Hematopoietic multipotent progenitor cell treated with erythropoietin and hydrocortisone succinate and interleukin-3 and kit ligand, for 8 days (in vitro differentiated cells): ENCODE data around the gene GLP1R.

Source experiments
- DNase-seq: peaks from one replicate; pipeline ENCODE4 v3.0.0-alpha.2; 2015

The GLP1R gene

DNA sequence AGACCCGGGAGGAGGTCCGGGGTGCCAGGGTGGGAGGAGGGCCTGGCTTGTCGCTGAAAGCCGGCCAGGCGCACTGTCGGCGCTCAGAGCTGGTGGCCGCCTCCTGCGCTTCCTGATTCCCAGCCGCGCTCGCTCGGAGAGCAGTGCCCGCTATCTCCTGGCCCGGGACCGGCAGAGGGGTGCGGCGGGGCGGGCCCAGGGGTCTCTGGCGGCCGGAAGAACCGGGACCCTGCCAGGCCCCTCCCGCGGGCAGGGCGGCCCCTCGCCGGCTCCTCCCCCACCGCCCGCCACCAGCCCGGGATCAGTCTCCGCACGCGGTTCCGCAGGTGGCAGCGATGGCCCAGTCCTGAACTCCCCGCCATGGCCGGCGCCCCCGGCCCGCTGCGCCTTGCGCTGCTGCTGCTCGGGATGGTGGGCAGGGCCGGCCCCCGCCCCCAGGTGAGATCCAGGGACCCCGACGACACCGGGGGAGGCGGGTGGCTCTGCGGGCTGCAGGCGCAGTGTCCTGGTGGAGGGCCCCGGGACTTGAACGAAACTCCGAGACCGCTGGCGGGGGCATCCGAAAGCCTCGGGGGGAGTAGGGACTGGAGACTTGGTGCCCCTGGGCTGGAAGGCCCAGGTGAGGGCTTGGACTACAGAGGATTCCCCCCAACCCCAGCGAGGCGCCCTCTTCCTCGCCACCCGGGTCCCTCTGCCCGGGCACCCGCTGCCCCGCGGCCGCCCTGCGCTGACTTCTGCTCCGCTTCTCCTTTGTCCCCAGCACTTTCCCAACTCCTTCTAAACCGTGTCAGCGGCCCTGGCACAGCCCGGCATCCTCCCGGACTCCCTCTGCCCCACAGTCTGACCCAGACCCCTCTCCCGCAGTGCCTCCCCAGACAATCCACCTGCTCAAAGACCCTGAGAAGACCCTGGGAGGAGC is at the start of gene GLP1R:
GLP1R (plus strand) TSS at position 301 of the 919 bp plus-strand sequence; CDS start at position 361, 60 bp downstream.
- DNase-seq: no peak

DNA sequence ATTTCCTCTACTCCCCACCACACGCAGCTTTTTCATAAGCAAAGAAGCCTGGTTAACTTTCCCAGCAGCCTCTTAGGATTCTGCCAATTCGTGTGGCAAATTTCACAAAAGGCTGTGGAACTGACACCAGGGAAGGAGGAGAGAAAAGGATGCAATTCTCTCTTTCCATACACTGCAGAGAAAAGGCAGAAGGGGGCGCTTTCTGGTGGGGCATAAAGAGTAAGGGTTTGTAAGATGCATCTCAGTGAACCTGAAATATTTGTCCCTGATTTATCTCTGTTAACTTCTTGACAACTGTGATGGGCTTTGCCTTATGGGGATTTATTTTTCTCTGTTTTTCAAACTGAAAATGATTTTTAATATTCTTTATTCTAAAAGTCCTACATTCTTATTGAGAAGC is 45.5 kb upstream of the GLP1R start:
- peak; percentile 40 for DNase-seq

DNA sequence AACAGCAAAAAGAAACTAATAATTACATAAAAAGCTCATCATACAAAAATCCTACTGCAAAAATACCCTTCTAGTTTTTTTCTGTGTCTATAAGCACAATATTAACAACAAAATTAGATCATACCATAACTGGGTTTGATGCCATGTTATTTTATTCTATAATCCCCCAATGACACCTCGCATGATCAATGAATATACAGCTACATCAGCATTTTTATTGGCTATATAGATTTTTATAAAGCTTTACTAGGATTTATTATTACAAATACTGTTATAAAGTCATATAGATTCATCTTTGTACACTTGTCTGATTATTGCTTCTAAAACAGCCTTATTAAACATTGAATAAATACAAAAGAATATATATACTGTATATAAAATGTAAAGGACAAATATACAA is 45.1 kb upstream of the GLP1R start:
- DNase-seq: no peak

GRCh38 chr6:39004801-39005200 is 43.8 kb upstream of the GLP1R start:
- DNase-seq: no peak

DNA sequence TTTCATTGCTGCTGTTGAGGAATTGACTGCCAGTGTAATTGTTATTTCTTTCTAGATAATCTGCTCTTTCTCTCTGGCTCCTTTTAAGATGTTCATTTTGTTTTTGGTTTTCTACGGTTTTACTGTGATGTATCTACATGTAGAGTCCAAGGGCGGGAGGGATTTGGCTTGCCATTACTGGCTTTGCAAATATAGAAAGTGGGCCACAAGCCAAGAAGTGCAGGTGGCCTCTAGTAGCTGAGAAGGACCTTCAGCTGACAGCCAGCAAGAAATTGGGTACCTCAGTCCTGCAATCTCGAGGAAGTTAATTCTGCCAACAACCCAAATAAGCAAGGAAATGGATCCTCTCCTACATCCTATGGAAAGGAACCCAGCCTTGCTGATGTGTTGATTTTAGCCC is 42.8 kb upstream of the GLP1R start:
- DNase-seq: peak; percentile 10

GRCh38 chr6:39007575-39007974 is 41.0 kb upstream of the GLP1R start:
- peak; percentile 82 for DNase-seq

DNA sequence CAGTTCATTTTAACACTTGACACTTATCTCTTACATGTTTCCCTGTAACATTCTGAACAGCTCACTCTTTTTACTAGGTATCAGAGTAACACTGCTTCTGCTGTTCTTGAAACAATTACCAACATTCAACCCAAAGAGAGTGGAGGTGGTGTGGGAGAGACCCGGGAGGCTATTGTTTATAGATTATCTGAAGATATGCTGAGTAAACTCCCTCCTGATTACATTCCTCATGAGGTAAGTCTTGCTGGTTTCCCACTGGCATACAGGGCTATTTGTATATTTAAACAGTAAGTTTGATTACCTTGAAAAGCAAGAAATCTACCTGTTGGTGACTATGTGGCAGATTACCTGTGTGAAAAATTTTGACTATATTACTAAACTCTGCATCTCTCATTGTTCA is 39.8 kb upstream of the GLP1R start:
- no peak for DNase-seq

DNA sequence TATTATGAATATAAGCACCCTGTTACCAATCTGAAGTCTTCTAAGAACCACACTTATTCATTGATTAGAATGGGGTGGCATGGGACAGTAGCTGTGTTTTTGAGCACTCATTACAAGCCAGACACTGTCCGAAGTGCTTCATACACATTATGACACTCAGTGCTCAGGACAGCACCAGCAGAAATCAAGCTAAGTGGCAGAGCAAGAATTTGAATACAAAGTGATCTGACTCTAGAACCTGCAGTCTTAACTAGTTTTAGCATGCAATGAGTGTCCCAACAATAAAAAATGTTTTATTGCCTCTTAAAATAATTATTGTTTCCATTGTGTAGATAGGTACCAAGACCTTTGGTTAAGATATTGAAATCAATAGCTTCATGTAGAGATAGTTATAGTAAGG is 39.1 kb upstream of the GLP1R start:
- no peak for DNase-seq

GRCh38 chr6:39016839-39017546 is 31.6 kb upstream of the GLP1R start:
- DNase-seq: no peak

DNA sequence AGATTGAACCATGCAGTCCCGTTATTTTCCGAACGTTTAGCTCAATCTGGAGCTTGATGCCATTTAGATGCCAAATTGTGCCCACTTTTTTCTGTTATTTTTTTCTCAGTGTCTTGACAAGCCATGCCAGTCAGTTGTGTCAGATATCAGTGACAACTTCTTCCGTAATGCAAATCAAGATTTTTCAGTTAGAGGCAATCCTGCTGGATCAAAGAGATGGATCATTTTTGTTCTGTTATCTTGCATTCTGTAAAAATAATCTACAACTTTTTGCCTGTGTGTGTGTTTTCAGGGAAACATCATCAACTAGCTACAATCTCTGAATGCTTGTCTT is 31.1 kb upstream of the GLP1R start:
- DNase-seq: no peak

DNA sequence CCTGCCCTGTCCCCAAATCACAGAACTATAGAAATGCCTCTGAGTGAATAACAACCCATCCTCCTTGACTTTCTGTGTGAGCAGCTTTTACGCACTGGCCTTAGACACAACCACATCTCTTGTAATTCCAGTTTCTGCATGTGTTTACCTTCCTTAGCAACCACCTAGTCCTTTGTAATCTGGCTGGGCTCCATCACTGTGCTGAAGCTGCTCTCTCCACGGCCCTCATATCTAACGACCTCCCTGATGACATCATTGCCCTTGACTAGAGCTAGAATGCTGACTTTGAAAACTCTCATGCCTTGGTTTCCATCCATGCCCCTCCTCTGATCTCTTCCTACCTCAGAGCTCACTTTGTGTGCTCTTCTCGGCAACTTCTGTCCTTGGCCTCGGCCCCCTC is 30.5 kb upstream of the GLP1R start:
- DNase-seq: no peak

DNA sequence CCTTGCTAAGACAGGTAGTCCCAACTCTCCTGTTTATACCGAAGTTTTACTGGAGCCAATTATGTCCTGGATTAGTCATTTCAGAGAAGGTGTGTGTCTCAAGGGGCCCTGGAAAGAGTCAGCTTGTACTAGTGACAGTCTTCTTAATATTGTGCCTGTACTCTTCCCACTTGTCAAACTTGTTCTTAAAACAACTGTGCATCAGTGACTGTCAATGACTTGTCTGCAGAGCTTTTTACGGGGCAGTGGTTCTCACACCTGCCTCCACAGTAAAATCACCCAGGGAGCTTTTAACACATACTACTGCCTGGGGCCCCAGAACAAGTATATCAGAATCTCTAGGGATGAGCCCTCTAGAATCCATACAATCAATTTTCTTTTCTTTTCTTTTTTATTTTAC is 28.4 kb upstream of the GLP1R start:
- no peak for DNase-seq

DNA sequence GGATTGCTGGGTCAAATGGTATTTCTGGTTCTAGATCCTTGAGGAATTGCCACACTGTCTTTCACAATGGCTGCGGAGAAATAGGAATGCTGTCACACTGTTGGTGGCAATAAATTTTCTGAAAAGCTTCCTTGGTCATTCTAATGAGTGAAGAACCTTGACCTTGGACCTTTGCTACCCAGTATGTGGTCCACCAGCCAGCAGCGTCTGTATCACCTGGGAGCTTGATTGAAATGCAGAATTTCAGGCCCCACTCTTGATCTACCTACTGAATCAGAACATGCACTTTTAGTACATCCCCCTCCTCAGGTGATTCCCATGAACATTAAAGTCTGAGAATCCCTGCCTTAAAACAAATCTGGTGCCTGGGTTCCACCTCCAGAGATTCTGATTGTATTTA is 27.5 kb upstream of the GLP1R start:
- DNase-seq: no peak

GRCh38 chr6:39021779-39022178 is 26.8 kb upstream of the GLP1R start:
- DNase-seq: no peak

DNA sequence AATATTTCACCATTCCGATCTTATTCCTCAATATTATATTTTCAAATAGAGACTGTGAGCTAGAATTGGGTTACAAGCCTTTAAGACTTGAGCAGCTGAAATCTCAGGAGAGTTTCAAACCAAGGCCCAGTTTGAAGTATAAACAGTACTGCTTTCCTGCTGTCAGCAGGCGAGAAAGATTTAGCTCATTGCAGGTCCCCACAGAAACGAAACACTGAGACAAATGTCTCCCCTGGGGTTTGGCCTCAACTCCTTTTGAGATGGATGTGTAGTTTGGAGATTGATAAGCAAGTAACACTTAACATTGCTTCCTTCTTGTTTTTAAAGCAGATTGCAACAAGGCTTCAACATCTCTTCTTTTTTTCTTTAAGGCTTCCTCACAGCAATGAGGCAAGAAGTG is 22.4 kb upstream of the GLP1R start:
- no peak for DNase-seq

DNA sequence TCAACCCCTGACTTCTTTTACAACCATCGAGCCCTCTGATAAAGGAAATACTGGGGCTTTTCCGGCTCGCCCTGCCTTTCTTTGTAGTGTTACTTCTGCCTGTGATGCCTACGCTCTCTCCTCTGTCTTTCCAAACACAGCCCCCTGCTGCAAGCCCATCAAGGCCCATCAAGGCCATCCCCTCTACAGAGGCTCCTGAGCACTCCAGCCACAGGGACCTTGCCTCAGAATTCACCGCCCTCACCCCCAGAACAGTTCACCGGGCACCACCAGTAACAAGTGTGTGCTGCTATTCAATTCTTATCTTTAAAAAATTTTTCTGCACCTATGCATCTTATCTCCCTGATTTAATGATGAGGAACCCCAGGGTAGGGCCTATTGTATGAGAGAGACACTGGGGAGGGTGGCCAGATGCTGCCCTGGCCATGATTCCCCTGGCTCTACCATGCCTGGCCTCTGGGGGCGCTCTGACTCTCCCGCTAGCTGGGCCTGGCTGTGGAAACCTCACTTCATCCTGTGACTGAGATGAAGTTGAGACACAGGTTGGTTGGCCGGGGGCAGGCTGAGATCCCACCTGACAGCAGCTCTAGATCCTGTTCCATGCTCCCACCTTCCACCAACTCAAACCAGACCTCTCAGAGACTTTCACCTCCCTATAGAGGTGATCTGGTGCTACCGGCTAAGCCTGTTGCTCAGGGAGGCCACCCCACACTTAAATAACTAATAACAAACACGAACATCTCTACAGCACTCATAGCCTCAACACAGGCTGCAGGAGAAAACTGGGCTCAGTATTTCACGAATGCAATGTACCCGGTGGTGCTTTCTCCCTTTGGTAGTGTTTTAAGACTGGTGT is 19.2 kb upstream of the GLP1R start:
- peak; percentile 37 for DNase-seq

DNA sequence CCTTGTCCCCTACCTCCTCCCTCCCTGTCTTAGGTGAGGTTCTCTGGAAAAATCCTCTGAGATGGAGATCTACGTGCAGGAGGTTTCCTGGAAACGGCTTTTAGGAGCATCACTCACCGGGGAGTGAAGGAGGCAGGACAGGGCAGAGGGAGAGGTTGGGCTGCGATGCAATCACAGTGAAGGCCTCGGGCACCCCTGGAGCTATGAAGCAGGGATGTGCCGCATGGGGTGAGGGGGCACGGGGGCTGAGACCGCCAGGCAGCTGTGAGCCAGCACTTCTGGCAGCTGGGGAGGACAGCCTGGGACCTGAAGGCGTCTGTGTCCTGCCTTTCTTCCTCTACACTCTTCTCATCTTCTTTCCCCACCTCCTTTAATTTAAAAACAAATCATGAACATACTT is 12.9 kb upstream of the GLP1R start:
- no peak for DNase-seq

DNA sequence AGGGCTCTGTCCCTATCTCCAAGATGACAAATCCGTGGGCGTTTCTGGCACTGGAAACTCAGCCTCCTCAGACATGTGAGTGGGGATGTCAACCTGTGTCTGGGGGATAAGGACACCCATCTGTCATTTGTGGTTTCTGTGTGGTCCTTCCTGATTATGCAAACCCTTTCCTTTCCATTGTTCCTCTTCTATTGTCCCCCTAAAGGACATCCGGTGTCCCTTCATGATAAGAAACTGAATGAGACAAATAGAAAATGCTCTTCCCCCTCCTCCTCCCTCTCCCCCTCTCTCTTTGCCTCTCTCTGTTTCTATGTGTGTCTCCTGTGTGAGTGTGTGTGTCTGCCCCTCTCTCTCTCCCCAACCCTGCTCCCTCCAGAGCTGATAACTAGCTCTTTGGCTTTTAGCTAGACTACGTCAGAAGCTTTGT is 11.5 kb upstream of the GLP1R start:
- DNase-seq: peak; percentile 87

GRCh38 chr6:39037707-39038106 is 10.9 kb upstream of the GLP1R start:
- DNase-seq: peak; percentile 6

GRCh38 chr6:39040080-39040673 is 8.4 kb upstream of the GLP1R start:
- no peak for DNase-seq

GRCh38 chr6:39041072-39041471 is 7.5 kb upstream of the GLP1R start:
- no peak for DNase-seq

- DNase-seq: no peak
These were observed 4.8 kb upstream of the GLP1R start for GRCh38 chr6:39043776-39044175.

GRCh38 chr6:39044181-39044580 is 4.4 kb upstream of the GLP1R start:
- DNase-seq: no peak
